ENCODE data around the gene WNT2. TPM values are rescaled to one million over a fixed set of nuclear protein-coding genes. Genes with fewer than 3 reads are reported as not detected.

WNT2 gene
- total RNA-seq, 1 donor = 56.1 TPM

DNA sequence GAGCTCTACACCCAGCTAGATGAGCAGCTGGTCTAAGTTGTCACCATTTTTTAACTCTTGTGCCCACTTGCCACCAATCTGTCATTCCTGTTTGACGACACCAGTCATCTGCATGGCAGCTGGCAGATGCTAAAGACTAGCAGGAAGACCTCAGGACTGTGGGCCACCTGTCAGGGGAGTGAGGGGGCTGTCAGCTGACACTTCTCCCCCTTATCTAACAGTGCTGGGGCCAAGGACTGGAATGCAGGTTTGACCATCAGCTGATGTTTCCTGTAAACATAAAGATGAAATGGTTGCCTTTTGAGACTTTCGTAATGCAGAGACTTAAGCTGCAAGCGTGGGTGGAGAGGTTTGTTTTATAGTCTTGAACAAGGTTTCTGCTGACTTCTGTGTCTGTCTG lies 93.5 kb downstream of the WNT2 start:
- H3K4me3 ChIP-seq (ENCODE audit: low read depth, low read length) = no peak overlapping the region
- TF ChIP-seq, protein P1, sequence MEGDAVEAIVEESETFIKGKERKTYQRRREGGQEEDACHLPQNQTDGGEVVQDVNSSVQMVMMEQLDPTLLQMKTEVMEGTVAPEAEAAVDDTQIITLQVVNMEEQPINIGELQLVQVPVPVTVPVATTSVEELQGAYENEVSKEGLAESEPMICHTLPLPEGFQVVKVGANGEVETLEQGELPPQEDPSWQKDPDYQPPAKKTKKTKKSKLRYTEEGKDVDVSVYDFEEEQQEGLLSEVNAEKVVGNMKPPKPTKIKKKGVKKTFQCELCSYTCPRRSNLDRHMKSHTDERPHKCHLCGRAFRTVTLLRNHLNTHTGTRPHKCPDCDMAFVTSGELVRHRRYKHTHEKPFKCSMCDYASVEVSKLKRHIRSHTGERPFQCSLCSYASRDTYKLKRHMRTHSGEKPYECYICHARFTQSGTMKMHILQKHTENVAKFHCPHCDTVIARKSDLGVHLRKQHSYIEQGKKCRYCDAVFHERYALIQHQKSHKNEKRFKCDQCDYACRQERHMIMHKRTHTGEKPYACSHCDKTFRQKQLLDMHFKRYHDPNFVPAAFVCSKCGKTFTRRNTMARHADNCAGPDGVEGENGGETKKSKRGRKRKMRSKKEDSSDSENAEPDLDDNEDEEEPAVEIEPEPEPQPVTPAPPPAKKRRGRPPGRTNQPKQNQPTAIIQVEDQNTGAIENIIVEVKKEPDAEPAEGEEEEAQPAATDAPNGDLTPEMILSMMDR (IDR thresholded peaks at IDR 0.05; ENCODE audit: insufficient read depth, low read depth, low read length) = no peak
- peak; percentile 98 for DNase-seq (ENCODE audit: low read depth)

DNA sequence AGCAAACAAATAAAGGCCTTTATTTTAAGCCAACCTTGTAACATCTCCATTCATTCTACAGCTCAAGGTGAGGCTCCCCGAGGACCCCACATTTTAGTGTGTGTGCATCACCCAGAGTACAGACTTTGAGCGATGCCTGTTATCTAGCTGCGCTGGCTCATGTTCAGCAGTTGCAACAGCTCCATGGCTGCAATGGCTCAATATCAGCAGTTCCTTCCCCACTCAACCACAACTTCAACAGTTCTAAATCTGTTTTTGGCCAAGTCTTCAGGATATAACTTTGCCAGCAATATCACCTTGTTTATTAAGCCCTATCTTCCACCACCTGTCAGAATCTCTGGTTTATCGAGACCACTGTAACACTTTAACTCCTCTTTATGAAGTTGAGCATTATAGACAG lies 95.8 kb downstream of the WNT2 start:
- no peak overlapping the region for H3K4me3 ChIP-seq (ENCODE audit: low read depth, low read length)
- peak; percentile 84 for DNase-seq (ENCODE audit: low read depth)
- TF ChIP-seq, protein P1 (IDR thresholded peaks at IDR 0.05; ENCODE audit: insufficient read depth, low read depth, low read length) = no peak

DNA sequence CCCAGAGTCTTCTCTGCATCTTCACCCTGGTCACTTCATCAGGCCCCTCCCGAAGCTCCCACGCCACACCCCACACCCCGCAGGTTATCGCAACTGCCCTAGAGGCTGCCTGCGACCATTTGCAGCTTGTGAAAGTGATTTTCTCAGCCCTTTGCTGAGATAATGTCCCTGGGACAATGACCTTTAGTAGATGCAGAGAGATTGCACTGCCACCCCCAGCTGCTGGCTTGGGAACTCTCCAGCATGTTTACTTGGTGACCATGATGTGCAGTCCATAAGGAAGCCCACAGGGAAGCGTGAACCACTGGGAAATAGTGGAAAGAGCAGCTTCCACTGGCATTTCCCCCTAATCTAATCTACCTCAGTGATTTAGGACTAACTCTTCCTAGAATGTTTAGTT lies 97.3 kb downstream of the WNT2 start:
- peak; percentile 94 for DNase-seq (ENCODE audit: low read depth)
- TF ChIP-seq, protein P1 (IDR thresholded peaks at IDR 0.05; ENCODE audit: insufficient read depth, low read depth, low read length) = no peak
- H3K4me3 ChIP-seq (ENCODE audit: low read depth, low read length) = no peak overlapping the region

Small RNA genes within 50 kb of the gene (small RNA-seq; reads per million reads assigned to genes)
- gene MTCYBP6 = not detected

Other genes starting within 250 kb of the WNT2 start
- gene ASZ1, start 104.4 kb upstream of the WNT2 start, total RNA-seq = under 0.01 TPM in 2 replicates
- gene CFTR, start 157.0 kb upstream of the WNT2 start, total RNA-seq = 0.43 and 0.64 TPM in 2 replicates

All from fibroblast of villous mesenchyme (primary cell).